BLaER1 (cell line): ENCODE results near the gene ENTREP3.

ENCODE experiments used
- H3K27ac ChIP-seq: shearing (Covaris generic); formaldehyde crosslinking; 2 replicates; pipeline ENCODE4 v1.8.1; 2022
- H3K27me3 ChIP-seq: shearing (Covaris generic); formaldehyde crosslinking; 2 replicates; pipeline ENCODE4 v1.8.1; 2022
- H3K36me3 ChIP-seq: shearing (Covaris generic); formaldehyde crosslinking; 2 replicates; pipeline ENCODE4 v1.8.1; 2022
- H3K4me1 ChIP-seq: shearing (Covaris generic); formaldehyde crosslinking; 2 replicates; pipeline ENCODE4 v1.8.1; 2022
- H3K4me2 ChIP-seq: shearing (Covaris generic); formaldehyde crosslinking; 2 replicates; pipeline ENCODE4 v1.8.1; 2022
- H3K4me3 ChIP-seq: shearing (Covaris generic); formaldehyde crosslinking; 2 replicates; pipeline ENCODE4 v1.8.1; 2022
- H3K9ac ChIP-seq: shearing (Covaris generic); formaldehyde crosslinking; 2 replicates; pipeline ENCODE4 v1.8.1; 2022
- H3K9me3 ChIP-seq: shearing (Covaris generic); formaldehyde crosslinking; 2 replicates; pipeline ENCODE4 v1.8.1; 2022
- H4K20me1 ChIP-seq: shearing (Covaris generic); formaldehyde crosslinking; 2 replicates; pipeline ENCODE4 v1.8.1; 2022
- Cebpa-rat ChIP-seq: shearing (Covaris generic); IDR thresholded peaks from 2 replicates; pipeline ENCODE4 v1.8.1; 2022

The ENTREP3 gene

DNA sequence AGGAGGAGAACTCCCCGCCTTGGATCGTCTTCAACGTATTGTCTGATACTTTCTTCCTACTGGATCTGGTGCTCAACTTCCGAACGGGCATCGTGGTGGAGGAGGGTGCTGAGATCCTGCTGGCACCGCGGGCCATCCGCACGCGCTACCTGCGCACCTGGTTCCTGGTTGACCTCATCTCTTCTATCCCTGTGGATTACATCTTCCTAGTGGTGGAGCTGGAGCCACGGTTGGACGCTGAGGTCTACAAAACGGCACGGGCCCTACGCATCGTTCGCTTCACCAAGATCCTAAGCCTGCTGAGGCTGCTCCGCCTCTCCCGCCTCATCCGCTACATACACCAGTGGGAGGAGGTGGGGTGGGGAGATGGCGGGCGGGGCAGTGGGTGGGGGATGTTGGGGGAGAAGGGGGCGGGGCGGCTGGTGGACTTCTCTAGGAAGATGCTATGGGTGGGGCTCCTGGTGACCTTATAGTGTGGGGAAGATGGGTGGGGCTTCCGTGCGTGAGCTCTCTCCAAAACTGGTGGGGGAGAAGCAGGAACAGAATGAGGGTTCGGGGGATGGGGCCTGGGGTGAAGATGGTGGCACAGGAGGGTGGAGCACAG, 27.3 kb upstream of the ENTREP3 start:
- Histone ChIP-seq H3K27me3 (no peaks in the 10 kb centered on the region), H3K4me3 (no peak overlapping the region), H3K9ac (no peak overlapping the region), H3K27ac (no peak overlapping the region), H3K9me3 (no peaks in the 10 kb centered on the region), H3K36me3 (peaks cover 4% of the 10 kb centered on the region; the same call in 1 of the 2 replicates), H4K20me1 (peaks cover 13% of the 10 kb centered on the region), H3K4me2 (no peak overlapping the region), H3K4me1 (peaks cover 12% of the 10 kb centered on the region)
- TF ChIP-seq Cebpa-rat = no peak

DNA sequence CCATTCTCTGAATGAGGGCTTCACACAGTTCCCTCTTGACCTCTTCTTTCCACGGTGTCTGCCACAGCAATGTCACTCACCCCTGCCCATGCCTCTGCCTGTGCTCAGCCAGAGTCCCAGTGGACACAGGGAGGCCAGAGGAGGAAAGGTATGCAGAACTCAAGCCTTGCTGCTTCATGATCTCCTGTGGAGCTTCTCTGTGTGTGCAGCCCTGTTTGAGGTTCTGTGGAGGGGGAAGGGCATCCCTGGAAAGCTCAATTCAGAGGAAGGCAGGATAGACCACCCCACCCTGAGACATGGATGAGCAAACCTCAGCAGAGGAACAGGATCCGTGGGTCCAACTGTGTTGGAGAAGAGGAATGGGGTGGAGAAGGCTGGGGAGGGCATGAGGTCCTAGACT, 24.0 kb upstream of the ENTREP3 start:
- Histone ChIP-seq H3K4me1 (peaks cover 24% of the 10 kb centered on the region), H3K27me3 (no peaks in the 10 kb centered on the region), H3K4me3 (no peak overlapping the region), H3K4me2 (no peak overlapping the region), H3K9me3 (no peaks in the 10 kb centered on the region), H4K20me1 (peaks cover 13% of the 10 kb centered on the region), H3K36me3 (peaks cover 4% of the 10 kb centered on the region; the same call in 1 of the 2 replicates), H3K9ac (no peak overlapping the region), H3K27ac (no peak overlapping the region)
- TF ChIP-seq Cebpa-rat = no peak

DNA sequence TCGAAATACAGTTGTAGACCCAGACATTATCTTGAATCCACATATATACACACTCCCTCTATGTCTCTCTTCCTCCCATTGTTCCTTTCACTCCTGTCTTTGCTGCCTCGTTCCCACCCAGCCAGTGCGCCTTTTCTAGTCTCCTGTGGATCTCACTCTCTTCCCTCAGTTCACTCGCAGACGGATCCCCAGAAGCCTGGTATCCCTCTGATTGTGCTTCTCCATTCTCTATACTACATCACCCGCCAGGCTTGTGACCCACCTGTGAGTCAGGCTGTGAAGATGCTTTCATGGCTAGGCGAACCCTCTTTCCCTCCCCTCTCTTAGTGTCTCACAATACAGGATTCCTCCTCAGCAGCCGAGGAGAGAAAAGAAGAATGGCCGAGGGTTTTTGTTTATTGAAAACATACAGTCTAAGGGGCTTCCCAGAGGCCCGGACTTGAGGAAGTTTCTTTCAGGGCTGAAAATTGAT, 23.4 kb upstream of the ENTREP3 start:
- Histone ChIP-seq H3K4me3 (no peak overlapping the region), H4K20me1 (peaks cover 13% of the 10 kb centered on the region), H3K36me3 (0 out of 2 replicates have a peak, but pooled peaks cover 2% of the 10 kb centered on the region), H3K9ac (no peak overlapping the region), H3K27me3 (no peaks in the 10 kb centered on the region), H3K4me1 (peaks cover 29% of the 10 kb centered on the region), H3K27ac (no peak overlapping the region), H3K4me2 (peak overlapping the region; percentile 100), H3K9me3 (no peaks in the 10 kb centered on the region)
- TF ChIP-seq Cebpa-rat = no peak

DNA sequence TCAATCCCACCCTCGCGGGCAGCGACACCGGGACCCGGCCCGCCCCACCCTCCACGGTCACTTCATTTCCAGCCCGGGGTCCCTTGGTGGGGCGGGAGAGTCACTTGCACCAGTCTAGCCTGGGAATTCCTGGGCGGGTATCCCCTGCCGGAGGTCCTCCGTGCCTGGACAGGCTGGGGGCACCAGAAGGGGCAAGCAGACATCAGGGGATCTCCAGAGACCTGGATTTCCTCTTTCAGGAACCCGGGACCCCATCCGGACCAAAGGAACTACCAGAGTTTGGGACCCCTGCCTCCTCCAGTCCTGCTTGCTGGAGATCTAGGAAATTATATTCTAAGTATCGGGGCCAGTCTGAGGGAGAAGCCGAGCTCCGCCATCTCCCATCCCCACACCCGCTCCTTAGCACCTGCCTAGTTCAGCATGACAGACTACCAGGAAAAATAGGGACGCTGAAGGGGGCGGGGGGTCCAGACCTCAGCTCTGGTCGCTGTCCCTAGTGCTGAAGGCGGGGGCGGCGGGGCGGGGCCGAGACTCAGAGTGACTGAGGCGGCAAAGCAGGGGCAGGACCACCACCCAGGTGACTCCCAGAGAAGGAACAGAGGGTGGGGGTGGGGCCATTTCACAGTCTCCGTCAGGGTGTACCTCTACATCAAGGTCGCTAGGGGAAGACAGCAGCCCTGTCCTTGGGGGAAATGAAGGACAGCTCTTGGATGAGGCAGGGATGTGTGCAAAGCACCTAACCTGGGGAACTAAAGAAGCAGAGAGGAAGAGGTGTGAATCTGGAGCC, 22.8 kb upstream of the ENTREP3 start:
- peak overlapping the region; percentile 79 for H3K4me3 ChIP-seq
- H3K9ac ChIP-seq = peak overlapping the region; percentile 73; the same call in 1 of the 2 replicates
- H4K20me1 ChIP-seq = peaks cover 13% of the 10 kb centered on the region
- H3K4me2 ChIP-seq = peak overlapping the region; percentile 100
- H3K9me3 ChIP-seq = no peaks in the 10 kb centered on the region
- H3K27ac ChIP-seq = no peak overlapping the region
- TF ChIP-seq Cebpa-rat = no peak
- H3K36me3 ChIP-seq = no peaks in the 10 kb centered on the region
- H3K27me3 ChIP-seq = no peaks in the 10 kb centered on the region
- H3K4me1 ChIP-seq = peaks cover 30% of the 10 kb centered on the region

DNA sequence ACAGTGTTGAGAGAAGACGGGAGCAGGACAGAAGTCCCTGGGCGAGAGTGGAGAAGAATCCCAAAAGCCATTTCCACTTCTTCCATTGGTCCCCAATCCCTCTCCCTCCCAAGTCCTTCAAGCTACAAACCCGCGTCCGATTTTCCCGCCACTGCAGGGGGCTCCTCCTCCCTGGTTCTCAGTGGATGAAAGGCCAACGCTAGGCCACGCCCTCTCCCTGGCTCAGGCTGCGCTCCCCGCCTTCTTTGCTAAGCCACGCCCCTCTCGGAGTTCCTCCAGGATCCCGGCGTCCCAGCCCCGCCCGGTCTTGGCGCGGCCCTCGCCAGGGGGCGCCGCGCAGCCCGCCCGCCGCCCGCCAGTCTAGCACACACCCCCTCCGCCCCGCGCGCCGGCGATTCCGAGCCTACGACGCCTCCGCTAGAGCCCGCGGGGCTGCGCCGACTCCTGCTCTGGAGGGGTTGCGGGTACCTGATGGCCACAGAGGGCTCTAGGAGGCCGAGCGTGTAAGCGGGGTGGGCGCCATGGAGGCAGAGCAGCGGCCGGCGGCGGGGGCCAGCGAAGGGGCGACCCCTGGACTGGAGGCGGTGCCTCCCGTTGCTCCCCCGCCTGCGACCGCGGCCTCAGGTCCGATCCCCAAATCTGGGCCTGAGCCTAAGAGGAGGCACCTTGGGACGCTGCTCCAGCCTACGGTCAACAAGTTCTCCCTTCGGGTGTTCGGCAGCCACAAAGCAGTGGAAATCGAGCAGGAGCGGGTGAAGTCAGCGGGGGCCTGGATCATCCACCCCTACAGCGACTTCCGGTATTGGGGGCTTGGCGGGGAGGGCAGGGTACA, 22.0 kb upstream of the ENTREP3 start, which contains the start of gene HCN3:
TSS of gene HCN3 (plus strand) at position 394 of the 832 bp plus-strand sequence. CDS start at position 522, 128 bp downstream.
- Histone ChIP-seq H3K4me2 (peak within 1 kb of the TSS; percentile 100), H3K9me3 (no peaks in the 10 kb centered on the region), H3K36me3 (no peaks in the 10 kb centered on the region), H3K27me3 (no peaks in the 10 kb centered on the region), H3K4me1 (peaks cover 34% of the 10 kb centered on the region), H4K20me1 (peaks cover 19% of the 10 kb centered on the region), H3K9ac (peak within 1 kb of the TSS; percentile 73; the same call in 1 of the 2 replicates), H3K4me3 (peak within 1 kb of the TSS; percentile 79), H3K27ac (no peak within 1 kb of the TSS)
- TF ChIP-seq Cebpa-rat = no peak

DNA sequence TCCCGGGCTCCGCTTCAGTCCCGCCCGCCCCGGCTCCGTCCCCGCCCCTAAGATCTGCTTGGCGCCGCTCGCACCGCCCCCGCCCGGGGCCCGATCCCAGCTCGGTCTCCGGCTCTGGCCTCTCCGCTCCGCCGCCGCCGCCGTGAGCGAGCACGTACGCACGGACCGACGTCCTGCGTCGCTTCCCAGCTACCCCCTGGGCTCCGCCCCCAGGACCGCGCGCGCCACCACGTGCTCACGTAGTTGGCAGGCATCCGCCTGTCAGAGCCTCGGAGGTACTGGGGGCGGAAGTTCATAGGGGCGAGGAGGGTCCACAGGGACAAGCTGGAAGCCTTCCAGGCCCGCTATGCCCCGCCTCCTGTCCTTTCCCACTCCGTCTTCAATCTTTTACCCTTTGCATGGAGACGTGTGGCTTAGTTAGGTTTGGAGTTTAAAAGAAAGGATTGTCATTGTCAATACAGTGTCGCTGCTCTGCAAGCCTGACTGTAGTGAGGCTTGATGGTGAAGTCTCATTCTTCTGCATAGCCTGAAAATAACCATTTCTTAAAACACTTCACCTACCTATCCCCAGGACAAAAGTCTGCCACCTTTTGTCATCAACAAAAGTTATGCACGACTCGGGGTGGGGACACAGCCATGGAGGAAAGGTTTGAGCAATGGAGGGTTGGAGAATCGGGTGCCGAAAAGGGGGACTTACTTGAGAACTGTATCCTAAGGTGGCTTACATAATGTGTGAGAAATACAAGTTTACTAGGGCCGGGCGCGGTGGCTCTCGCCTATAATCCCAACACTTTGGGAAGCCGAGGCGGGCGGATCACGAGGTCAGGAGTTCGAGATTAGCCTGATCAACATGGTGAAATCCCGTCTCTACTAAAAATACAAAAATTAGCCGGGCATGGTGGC, 18.3 kb upstream of the ENTREP3 start, which contains the start of gene CLK2:
TSS of gene CLK2 (minus strand) at position 162 of the 903 bp plus-strand sequence. CDS start 2,527 bp downstream, outside the sequence.
- H3K36me3 ChIP-seq = peaks cover 33% of the 10 kb centered on the region

DNA sequence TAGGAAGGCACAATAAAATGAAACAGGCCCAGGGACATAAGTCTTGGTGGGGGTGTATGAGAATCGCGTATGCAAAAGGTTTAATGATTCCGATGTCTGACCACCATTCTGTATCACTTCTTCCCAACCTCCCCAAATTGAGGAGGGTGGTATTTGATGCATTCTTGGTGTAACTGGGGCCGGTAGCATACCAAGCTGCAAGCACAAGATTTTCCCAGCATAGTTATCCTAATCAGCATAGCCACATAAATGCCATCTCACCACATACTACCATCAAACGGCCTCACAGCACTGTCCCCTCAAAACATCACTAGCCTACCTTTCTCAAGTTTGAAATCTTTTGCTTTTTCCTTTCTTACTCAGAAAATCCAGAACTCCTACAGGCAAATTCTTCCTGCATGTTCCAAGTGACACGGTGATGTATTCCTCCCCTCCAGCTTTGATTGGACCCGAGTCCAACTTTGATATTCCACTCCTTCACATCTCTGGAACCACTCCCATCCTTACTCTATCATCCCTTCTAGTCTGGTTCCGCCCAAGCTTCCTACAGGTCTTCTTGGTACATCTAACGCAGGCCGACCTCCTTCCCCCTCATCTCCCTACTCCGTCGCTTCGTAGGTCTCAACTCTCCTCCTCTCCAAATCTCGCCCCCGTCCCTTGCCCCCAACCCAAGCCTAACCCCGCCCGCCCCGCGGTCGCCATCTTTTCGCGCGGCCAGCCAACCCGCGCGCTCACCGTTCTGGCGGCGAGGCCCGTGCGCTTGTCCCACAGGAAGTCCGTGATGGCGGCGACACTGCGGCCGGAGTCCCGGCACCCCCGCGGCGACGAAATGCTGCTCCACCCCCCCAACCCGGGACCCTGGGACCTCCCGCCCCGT, 17.4 kb upstream of the ENTREP3 start:
- no peak for TF ChIP-seq Cebpa-rat
- Histone ChIP-seq H3K36me3 (peaks cover 42% of the 10 kb centered on the region), H3K27ac (peak overlapping the region; percentile 88), H3K4me2 (peak overlapping the region; percentile 86), H3K27me3 (no peaks in the 10 kb centered on the region), H3K9me3 (no peaks in the 10 kb centered on the region), H3K4me1 (peaks cover 31% of the 10 kb centered on the region), H4K20me1 (peaks cover 47% of the 10 kb centered on the region), H3K9ac (peak overlapping the region; percentile 91), H3K4me3 (peak overlapping the region; percentile 80)

More for the DNA sequence above, 18.3 kb upstream of the ENTREP3 start, which contains the start of gene CLK2:
- peak within 1 kb of the TSS; percentile 80 for H3K4me3 ChIP-seq
- TF ChIP-seq Cebpa-rat = no peak
- peaks cover 40% of the 10 kb centered on the region for H3K4me1 ChIP-seq
- H3K9me3 ChIP-seq = no peaks in the 10 kb centered on the region
- peaks cover 43% of the 10 kb centered on the region for H4K20me1 ChIP-seq
- H3K27me3 ChIP-seq = no peaks in the 10 kb centered on the region
- H3K4me2 ChIP-seq = peak within 1 kb of the TSS; percentile 86
- H3K9ac ChIP-seq = peak within 1 kb of the TSS; percentile 91
- H3K27ac ChIP-seq = peak within 1 kb of the TSS; percentile 88

DNA sequence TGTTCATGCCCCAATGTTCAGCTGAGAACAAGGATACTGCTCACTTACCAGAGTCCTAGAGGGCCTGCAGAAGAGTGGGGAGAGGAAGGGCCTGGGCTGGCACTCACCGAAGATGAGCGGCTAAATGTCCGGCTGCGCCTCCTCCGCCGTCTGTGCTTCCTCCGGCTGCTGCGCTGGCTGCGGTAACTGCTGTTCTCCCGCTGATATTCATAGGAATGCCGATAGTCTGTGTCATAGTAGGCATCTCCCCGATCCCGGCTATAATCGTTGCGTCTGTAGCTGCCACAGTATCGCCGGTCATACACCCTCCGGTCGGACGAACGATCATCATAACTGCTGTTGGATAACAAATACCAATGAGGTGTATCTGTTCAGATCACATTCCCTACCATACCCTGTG, 14.1 kb upstream of the ENTREP3 start:
- Histone ChIP-seq H3K9ac (no peak overlapping the region), H3K9me3 (no peaks in the 10 kb centered on the region), H3K4me2 (no peak overlapping the region), H3K4me3 (no peak overlapping the region), H3K27me3 (no peaks in the 10 kb centered on the region), H4K20me1 (peaks cover 50% of the 10 kb centered on the region), H3K36me3 (peaks cover 75% of the 10 kb centered on the region), H3K27ac (no peak overlapping the region), H3K4me1 (peaks cover 20% of the 10 kb centered on the region)
- no peak for TF ChIP-seq Cebpa-rat
